Ishikawa (cell line): Measurements from ENCODE around the gene CDK5R2.

Experiments
- CEBPB ChIP-seq: IDR thresholded peaks from 2 replicates; pipeline ENCODE4 v1.6.1; 2012
- CREB1 ChIP-seq: IDR thresholded peaks from 2 replicates; pipeline ENCODE4 v1.6.1; 2012; ENCODE audit warnings: low read depth
- EGR1 ChIP-seq: IDR thresholded peaks from 2 replicates; pipeline ENCODE4 v1.6.1; 2012
- EP300 ChIP-seq: IDR thresholded peaks from 2 replicates; pipeline ENCODE4 v1.6.1; 2012; ENCODE audit warnings: borderline replicate concordance
- FOXM1 ChIP-seq: IDR thresholded peaks from 2 replicates; pipeline ENCODE4 v1.6.1; 2012; ENCODE audit warnings: low read depth, borderline replicate concordance
- MAX ChIP-seq: IDR thresholded peaks from 2 replicates; pipeline ENCODE4 v1.6.1; 2012
- NFIC ChIP-seq: IDR thresholded peaks from 2 replicates; pipeline ENCODE4 v1.6.1; 2012
- RAD21 ChIP-seq: IDR thresholded peaks from 2 replicates; pipeline ENCODE4 v1.6.1; 2012; ENCODE audit warnings: low read depth
- REST ChIP-seq: IDR thresholded peaks from 2 replicates; pipeline ENCODE4 v1.6.1; 2012; ENCODE audit warnings: low read depth, mild to moderate bottlenecking
- TAF1 ChIP-seq: IDR thresholded peaks from 2 replicates; pipeline ENCODE4 v1.6.1; 2012; ENCODE audit warnings: low read depth, mild to moderate bottlenecking
- TCF12 ChIP-seq: IDR thresholded peaks from 2 replicates; pipeline ENCODE4 v1.6.1; 2012; ENCODE audit warnings: low read depth
- TEAD4 ChIP-seq: IDR thresholded peaks from 2 replicates; pipeline ENCODE4 v1.6.1; 2012
- USF1 ChIP-seq: IDR thresholded peaks from 2 replicates; pipeline ENCODE4 v1.6.1; 2012
- YY1 ChIP-seq: IDR thresholded peaks from 2 replicates; pipeline ENCODE4 v1.6.1; 2012; ENCODE audit warnings: low read depth
- ZBTB7A ChIP-seq: IDR thresholded peaks from 2 replicates; pipeline ENCODE4 v1.6.1; 2012; ENCODE audit warnings: low read depth

CDK5R2 gene

GRCh38 chr2:218984239-218985020 is 25.0 kb downstream of the CDK5R2 start:
- TF ChIP-seq EP300 (no peak), ZBTB7A (no peak), USF1 (no peak), TEAD4 (no peak), TAF1 (no peak), RAD21 (no peak), EGR1 (no peak), CEBPB (no peak), MAX (no peak), FOXM1 (no peak), TCF12 (no peak), REST (no peak), YY1 (no peak), CREB1 (no peak), NFIC (no peak)

GRCh38 chr2:218985021-218985324 is 25.5 kb downstream of the CDK5R2 start, which contains the start of gene FEV:
TSS of gene FEV (minus strand) at chr2:218985184. CDS start at chr2:218985075, 109 bp downstream.
- TF ChIP-seq TCF12 (no peak), NFIC (no peak), MAX (no peak), EGR1 (no peak), USF1 (no peak), REST (no peak), YY1 (no peak), CREB1 (no peak), TEAD4 (no peak), EP300 (no peak), RAD21 (no peak), CEBPB (no peak), TAF1 (no peak), FOXM1 (no peak), ZBTB7A (no peak)

GRCh38 chr2:218985325-218986091 is 26.0 kb downstream of the CDK5R2 start:
- TF ChIP-seq TCF12 (no peak), ZBTB7A (no peak), USF1 (no peak), MAX (no peak), CEBPB (no peak), FOXM1 (no peak), EP300 (no peak), RAD21 (no peak), TEAD4 (no peak), REST (no peak), EGR1 (no peak)
